ENCODE data around the gene FOXN3. TPM values are rescaled to one million over a fixed set of nuclear protein-coding genes. Genes with fewer than 3 reads are reported as not detected.

FOXN3 gene
- total RNA-seq, 1 donor from 2014 or later: 122 TPM

GRCh38 chr14:89126461-89126860 lies 290.6 kb downstream of the FOXN3 start:
- Mint-ChIP-seq H3K36me3 (ENCODE audit: low read depth, unreplicated experiment) (no peaks in the 10 kb centered on the region), H3K4me3 (ENCODE audit: unreplicated experiment) (no peak overlapping the region), H3K27me3 (ENCODE audit: low read depth, unreplicated experiment) (peaks cover 31% of the 10 kb centered on the region), H3K9me3 (ENCODE audit: unreplicated experiment) (no peaks in the 10 kb centered on the region), H3K4me1 (ENCODE audit: low read depth, unreplicated experiment) (no peaks in the 10 kb centered on the region), H3K27ac (ENCODE audit: unreplicated experiment) (no peak overlapping the region)
- Histone ChIP-seq H3K27me3 (ENCODE audit: insufficient read depth, low read length) (peaks cover 4% of the 10 kb centered on the region), H3K4me1 (ENCODE audit: insufficient read depth, low read length) (no peaks in the 10 kb centered on the region), H3K4me3 (ENCODE audit: insufficient read depth, low read depth, low read length) (no peak overlapping the region), H3K36me3 (ENCODE audit: insufficient read depth, low read length) (no peaks in the 10 kb centered on the region), H3K9ac (ENCODE audit: low read length) (no peak overlapping the region), H3K27ac (ENCODE audit: low read depth, low read length) (no peak overlapping the region), H3K4me2 (ENCODE audit: low read length) (no peak overlapping the region), H3K79me2 (ENCODE audit: insufficient read depth, low read length) (no peaks in the 10 kb centered on the region), H2AFZ (ENCODE audit: low read depth, low read length) (no peak overlapping the region), H3K9me3 (ENCODE audit: insufficient read depth, low read depth, low read length) (no peaks in the 10 kb centered on the region), H4K20me1 (ENCODE audit: insufficient read depth, low read length) (no peaks in the 10 kb centered on the region)
- FAIRE-seq (no peak), DNase-seq (ENCODE audit: low read depth) (no peak)
- TF ChIP-seq CTCF (IDR thresholded peaks at IDR 0.05; ENCODE audit: insufficient read depth, low read depth, low read length): no peak
- no peak for TF ChIP-seq EZH2 (IDR thresholded peaks at IDR 0.05; ENCODE audit: insufficient read depth, low read length)

GRCh38 chr14:89125216-89125615 lies 291.8 kb downstream of the FOXN3 start:
- Histone ChIP-seq H2AFZ (ENCODE audit: low read depth, low read length) (no peak overlapping the region), H3K36me3 (ENCODE audit: insufficient read depth, low read length) (no peaks in the 10 kb centered on the region), H3K4me1 (ENCODE audit: insufficient read depth, low read length) (no peaks in the 10 kb centered on the region), H3K9me3 (ENCODE audit: insufficient read depth, low read depth, low read length) (no peaks in the 10 kb centered on the region), H4K20me1 (ENCODE audit: insufficient read depth, low read length) (no peaks in the 10 kb centered on the region), H3K9ac (ENCODE audit: low read length) (no peak overlapping the region), H3K27me3 (ENCODE audit: insufficient read depth, low read length) (peaks cover 4% of the 10 kb centered on the region), H3K4me3 (ENCODE audit: insufficient read depth, low read depth, low read length) (no peak overlapping the region), H3K4me2 (ENCODE audit: low read length) (no peak overlapping the region), H3K27ac (ENCODE audit: low read depth, low read length) (no peak overlapping the region), H3K79me2 (ENCODE audit: insufficient read depth, low read length) (no peaks in the 10 kb centered on the region)
- Mint-ChIP-seq H3K27me3 (ENCODE audit: low read depth, unreplicated experiment) (peaks cover 34% of the 10 kb centered on the region), H3K36me3 (ENCODE audit: low read depth, unreplicated experiment) (no peaks in the 10 kb centered on the region), H3K27ac (ENCODE audit: unreplicated experiment) (no peak overlapping the region), H3K4me3 (ENCODE audit: unreplicated experiment) (no peak overlapping the region), H3K4me1 (ENCODE audit: low read depth, unreplicated experiment) (no peaks in the 10 kb centered on the region), H3K9me3 (ENCODE audit: unreplicated experiment) (no peaks in the 10 kb centered on the region)
- no peak for DNase-seq (ENCODE audit: low read depth)
- TF ChIP-seq EZH2 (IDR thresholded peaks at IDR 0.05; ENCODE audit: insufficient read depth, low read length): no peak
- no peak for TF ChIP-seq CTCF (IDR thresholded peaks at IDR 0.05; ENCODE audit: insufficient read depth, low read depth, low read length)
- no peak for FAIRE-seq

GRCh38 chr14:89123851-89124250 lies 293.2 kb downstream of the FOXN3 start:
- H3K4me3 Mint-ChIP-seq (ENCODE audit: unreplicated experiment): no peak overlapping the region
- peaks cover 4% of the 10 kb centered on the region for H3K27me3 ChIP-seq (ENCODE audit: insufficient read depth, low read length)
- H3K9ac ChIP-seq (ENCODE audit: low read length): no peak overlapping the region
- no peak overlapping the region for H3K4me2 ChIP-seq (ENCODE audit: low read length)
- H3K27ac ChIP-seq (ENCODE audit: low read depth, low read length): no peak overlapping the region
- H3K4me3 ChIP-seq (ENCODE audit: insufficient read depth, low read depth, low read length): no peak overlapping the region
- H2AFZ ChIP-seq (ENCODE audit: low read depth, low read length): no peak overlapping the region
- H3K4me1 ChIP-seq (ENCODE audit: insufficient read depth, low read length): no peaks in the 10 kb centered on the region
- no peak for FAIRE-seq
- H3K9me3 Mint-ChIP-seq (ENCODE audit: unreplicated experiment): peaks cover 7% of the 10 kb centered on the region
- H3K36me3 ChIP-seq (ENCODE audit: insufficient read depth, low read length): no peaks in the 10 kb centered on the region
- H3K27me3 Mint-ChIP-seq (ENCODE audit: low read depth, unreplicated experiment): peaks cover 36% of the 10 kb centered on the region
- H3K9me3 ChIP-seq (ENCODE audit: insufficient read depth, low read depth, low read length): no peaks in the 10 kb centered on the region
- no peak overlapping the region for H3K27ac Mint-ChIP-seq (ENCODE audit: unreplicated experiment)
- TF ChIP-seq CTCF (IDR thresholded peaks at IDR 0.05; ENCODE audit: insufficient read depth, low read depth, low read length) (no peak), EZH2 (IDR thresholded peaks at IDR 0.05; ENCODE audit: insufficient read depth, low read length) (no peak)
- DNase-seq (ENCODE audit: low read depth): no peak
- no peaks in the 10 kb centered on the region for H3K4me1 Mint-ChIP-seq (ENCODE audit: low read depth, unreplicated experiment)
- no peaks in the 10 kb centered on the region for H3K79me2 ChIP-seq (ENCODE audit: insufficient read depth, low read length)
- no peaks in the 10 kb centered on the region for H3K36me3 Mint-ChIP-seq (ENCODE audit: low read depth, unreplicated experiment)
- no peaks in the 10 kb centered on the region for H4K20me1 ChIP-seq (ENCODE audit: insufficient read depth, low read length)

All from astrocyte (in vitro differentiated cells and primary cell).